OCI-M2 (cell line): ENCODE results near the gene SNORC.
"Not testable (repeated sequence)": the region's sequence is repeated elsewhere in the genome, so short reads cannot be mapped to it uniquely, and the experiment has no call there.

Experiments used
- DNase-seq: peaks from one replicate; lab custom pipeline; 2025; ENCODE audit not compliant: unreplicated experiment; lab: John Stamatoyannopoulos, UW

Gene SNORC

GRCh38 chr2:232870018-232870765, at the start of gene SNORC:
Gene SNORC, plus strand, starts transcription at chr2:232870264. Its CDS starts 78 bp downstream, at chr2:232870342.
- DNase-seq: no peak

DNA sequence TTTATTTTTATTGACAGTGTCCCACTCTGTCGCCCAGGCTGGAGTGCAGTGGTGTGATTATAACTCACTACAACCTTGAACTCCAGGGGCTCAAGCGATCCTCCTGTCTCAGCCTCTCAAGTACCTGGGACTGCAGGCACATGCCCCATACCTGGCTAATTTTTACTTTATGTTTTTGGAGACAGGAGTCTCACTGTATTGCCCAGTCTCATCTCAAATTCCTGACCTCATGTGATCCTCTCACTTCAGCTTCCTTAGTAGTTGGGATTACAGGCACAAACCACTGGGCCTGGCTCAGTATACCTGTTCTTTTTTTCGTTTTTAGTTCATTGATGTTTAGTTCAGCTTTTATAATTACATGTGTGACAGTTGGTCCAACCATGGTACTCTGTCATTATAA, 40.1 kb upstream of the SNORC start:
- no peak for DNase-seq

GRCh38 chr2:232831496-232831895, 38.6 kb upstream of the SNORC start:
- DNase-seq: no peak

DNA sequence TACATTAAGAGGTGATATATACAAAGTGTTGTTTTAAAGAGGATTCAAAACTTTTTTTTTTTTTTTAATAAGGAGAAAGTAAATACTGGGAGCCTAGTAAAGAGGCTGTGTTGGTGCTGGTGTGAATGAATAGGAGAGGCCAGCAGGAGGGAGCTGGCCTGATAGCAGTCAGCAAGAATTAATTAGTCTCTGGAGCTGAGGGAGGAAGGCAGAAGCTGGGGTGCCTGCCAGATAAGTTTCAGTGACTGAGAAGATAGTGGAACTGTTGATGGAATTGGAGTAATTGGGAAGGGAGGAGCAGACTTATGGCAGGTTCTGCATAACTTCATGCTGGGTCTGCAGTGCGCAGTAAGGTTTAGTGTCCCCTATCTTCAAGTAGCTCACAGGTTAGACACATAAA, 36.2 kb upstream of the SNORC start:
- no peak for DNase-seq

- no peak for DNase-seq
These were observed 34.3 kb upstream of the SNORC start for GRCh38 chr2:232835687-232836208.

DNA sequence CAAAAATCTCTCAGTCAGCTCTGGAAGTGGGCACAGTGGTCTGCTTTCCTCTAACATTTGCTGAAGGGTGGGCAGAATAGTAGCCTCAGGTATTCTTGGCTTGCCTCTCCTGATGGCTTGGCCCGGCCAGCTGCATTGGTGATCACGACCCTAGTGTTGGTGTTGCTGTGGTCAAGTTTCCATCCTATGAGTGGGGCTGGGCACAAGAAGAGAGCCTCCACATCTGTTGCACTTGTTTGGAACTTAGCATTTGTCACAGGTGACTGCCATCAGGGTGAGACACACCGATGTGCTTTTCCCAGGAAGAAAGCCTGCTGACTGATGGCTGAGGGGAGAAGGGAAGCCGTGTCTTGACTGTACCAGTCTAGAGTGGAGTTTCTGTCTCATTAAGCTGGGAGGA, 33.1 kb upstream of the SNORC start:
- no peak for DNase-seq

DNA sequence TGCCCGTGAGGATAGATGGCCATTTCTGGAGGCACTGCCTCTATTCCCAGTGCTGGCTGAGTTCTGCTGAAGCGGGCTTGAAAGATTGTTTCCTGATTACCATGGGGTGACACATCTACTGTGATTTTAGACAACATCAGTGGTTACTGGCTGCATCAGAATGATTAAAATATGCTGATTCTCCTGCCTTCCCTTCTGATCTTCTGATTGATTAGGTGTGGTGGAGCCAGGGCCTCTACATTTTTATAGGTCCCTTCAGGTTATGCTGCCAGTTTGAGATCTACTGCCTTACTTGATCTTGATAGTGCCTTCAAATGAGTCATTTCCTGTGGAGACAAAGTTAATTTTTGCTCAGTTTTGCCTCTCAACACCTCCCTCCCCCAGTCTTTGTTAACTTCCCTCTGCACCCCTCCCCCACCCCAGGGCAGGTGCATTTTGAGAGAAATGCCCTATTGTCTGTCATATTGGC, 31.6 kb upstream of the SNORC start:
- DNase-seq: no peak

- no peak for DNase-seq
These were observed 30.5 kb upstream of the SNORC start for GRCh38 chr2:232839411-232840079.

DNA sequence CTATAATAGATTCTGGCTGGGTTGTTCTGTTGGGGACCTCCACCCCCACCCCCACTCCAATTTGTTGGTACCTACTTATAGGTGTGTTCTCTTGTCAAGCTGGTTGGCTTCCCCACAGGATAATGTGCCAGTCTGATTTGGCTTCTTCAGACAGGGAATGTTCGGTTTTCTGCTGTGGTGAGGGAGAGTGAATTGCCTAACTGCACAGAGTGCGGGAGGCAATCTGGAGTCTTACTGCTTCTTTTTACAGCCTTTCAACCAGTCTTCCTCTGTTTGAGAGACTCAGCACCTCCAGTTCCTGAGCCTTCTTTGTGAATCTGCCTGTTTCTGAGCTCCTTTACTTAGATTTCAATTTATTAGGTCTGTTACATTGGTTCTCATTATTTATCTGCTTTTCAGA, 27.4 kb upstream of the SNORC start:
- no peak for DNase-seq

GRCh38 chr2:232843834-232844233, 26.2 kb upstream of the SNORC start:
- DNase-seq: no peak

DNA sequence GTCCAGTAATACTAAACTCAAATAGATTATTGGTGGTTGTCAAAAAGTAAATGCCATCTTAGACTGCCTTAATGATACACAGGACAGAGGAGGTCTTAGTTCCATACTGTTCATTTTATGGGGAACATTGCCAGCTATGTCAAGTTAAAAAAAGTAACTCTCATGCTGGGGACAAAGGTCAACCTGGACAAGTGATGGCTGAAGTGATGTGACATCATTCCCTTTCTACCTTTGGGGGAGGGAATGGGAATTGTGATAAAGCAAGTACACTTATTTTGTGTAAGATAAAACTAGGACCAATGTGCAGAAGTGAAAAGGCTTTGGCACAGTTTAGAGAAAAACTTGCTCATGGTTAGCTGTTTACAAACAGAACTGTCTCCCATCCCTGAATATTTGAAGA, 24.0 kb upstream of the SNORC start:
- no peak for DNase-seq

GRCh38 chr2:232850039-232850438, 20.0 kb upstream of the SNORC start:
- DNase-seq: no peak

DNA sequence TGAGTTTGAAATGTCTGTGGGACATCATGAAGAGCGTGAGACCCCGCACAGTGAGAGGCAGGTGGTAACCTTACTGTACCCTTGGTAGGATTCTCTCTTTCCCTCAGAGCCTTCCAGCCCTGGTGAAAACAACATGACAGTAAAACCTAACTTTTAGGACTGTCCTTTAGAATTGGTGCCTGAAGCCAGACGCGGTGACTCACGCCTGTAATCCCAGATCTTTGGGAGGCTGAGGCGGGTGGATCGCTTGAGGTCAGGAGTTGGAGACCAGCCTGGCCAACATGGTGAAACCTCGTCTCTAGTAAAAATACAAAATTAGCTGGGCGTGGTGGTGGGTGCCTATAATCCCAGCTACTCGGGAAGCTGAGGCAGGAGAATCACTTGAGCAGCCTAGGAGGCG, 18.0 kb upstream of the SNORC start:
- not testable (repeated sequence) for DNase-seq

- DNase-seq: no peak
These were observed 17.4 kb upstream of the SNORC start for GRCh38 chr2:232852676-232853075.

DNA sequence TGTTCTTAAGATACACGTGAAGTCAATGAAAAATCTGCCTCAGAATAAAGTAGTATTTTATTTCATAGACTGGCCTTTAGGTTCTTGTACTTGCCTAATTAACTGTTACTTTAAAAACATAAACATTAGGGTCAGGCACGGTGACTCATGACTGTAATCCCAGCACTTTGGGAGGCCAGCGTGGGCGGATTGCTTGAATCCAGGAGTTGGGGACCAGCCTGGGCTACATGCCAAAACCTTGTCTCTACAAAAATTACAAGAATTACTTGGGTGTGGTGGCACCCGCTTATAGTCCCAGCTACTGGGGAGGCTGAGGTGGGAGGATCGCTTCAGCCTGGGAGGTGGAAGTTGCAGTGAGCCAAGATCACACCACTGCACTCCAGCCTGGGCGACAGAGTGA, 16.0 kb upstream of the SNORC start:
- no peak for DNase-seq

- DNase-seq: no peak
These were observed 12.9 kb upstream of the SNORC start for GRCh38 chr2:232857158-232857563.

DNA sequence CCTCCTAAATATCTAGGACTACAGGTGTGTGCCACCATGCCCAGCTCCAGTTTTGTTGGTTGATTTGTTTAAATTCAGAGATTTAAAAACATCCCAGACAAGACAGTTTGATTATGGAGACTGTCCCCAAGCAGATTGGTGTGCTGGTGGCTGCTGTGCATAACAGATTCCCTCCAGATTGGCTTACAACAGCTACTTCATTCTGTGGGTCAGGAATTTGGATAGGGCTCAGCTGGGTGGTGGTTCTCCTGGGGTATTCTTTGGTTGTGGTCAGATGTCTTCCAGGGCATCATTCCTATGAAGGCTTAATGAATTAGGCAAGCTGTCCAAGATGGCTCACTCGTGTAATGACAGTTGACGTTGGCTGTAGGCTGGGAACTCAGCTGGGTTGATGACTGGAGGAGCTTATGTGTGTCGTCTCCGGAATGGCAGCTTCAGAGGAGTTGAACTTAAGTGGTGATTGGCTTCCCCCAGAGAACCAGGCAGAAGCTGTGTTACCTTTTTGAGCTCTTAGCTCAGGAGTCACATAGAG, 10.6 kb upstream of the SNORC start:
- DNase-seq: no peak

- no peak for DNase-seq
These were observed 9.3 kb upstream of the SNORC start for GRCh38 chr2:232860593-232861241.

DNA sequence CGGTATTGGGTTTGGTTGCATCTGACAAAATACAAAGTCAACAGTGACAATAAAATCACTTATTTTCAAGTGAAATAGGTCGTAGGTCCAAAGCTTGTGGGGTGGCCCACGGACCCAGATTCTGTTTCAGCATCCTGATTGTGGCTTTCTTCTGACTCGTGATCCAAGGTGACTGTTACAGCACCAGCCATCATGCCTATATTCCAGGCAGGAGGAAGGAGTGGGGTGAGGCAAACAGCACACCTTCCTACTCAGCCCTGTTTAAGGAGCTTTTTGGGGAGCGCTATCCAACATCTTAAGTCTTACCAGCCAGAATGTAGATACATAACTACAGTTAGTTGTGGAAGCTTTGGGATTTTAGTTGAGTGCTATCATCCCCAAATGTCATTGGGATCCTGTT, 8.7 kb upstream of the SNORC start:
- no peak for DNase-seq

DNA sequence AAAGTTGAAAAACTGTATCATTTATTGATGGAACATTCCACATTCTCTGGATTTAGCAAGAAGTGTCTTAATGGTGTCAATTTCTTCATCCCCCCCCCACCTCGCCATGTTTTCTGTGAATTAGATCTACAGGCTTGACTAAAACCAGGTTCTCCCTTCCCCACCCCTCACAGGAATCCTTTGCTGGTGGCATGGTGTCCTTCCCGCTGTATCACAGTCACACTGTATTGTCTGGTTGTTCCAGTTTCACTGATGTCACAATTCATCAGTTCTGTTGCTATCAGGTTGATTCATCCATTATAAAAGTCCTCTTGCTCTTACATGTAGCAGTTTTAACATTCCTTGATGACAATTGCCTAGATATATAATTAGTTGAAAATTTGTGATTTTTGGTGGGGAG, 6.1 kb upstream of the SNORC start:
- DNase-seq: no peak

DNA sequence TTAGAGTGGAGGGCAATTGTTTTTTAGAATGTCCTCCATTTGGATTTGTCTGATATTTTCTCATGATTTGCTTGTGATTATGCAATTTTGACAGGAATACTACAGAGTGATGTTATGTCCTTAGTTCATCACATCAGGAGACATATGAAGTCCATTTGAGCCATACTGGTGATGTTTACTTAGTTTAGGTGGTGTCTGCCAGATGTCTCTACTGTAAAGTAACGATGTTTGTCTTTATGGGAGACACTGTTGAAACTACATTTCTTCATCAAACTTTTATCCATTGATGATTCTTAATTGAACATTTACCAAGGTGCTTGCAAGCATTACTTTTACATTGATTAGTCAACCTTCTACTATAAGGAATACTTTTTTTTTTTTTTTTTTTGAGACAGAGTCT, 4.9 kb upstream of the SNORC start:
- DNase-seq: no peak

DNA sequence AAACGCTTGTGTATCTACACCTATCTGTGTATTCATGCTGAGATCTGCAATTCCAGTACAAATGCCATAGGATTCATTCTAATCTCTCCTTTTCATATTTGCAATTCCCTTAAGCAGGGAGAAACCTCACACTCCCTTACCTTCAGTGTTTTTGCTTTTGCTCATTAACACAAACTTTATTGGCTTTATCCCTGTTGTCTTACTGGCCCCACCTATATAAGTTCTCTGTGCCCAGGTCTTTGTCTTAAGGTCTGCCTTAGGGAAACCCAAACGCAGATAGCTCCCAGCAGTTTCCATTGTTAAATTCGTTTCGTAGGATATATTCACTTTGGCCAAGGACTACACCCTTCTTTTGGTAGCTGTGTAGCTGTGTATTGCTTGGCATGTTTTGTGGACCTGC, 4.0 kb upstream of the SNORC start:
- no peak for DNase-seq
